ENCODE data around the gene ZNF385B.
"Not testable (repeated sequence)": the region's sequence is repeated elsewhere in the genome, so short reads cannot be mapped to it uniquely, and the experiment has no call there.

Gene ZNF385B

GRCh38 chr2:179629776-179630175, 231.6 kb downstream of the ZNF385B start:
- not testable (repeated sequence) for DNase-seq (ENCODE audit: low spot score)

- DNase-seq (ENCODE audit: low spot score) = no peak
Observed at GRCh38 chr2:179626261-179626660, 235.2 kb downstream of the ZNF385B start.

GRCh38 chr2:179622635-179623300, 238.6 kb downstream of the ZNF385B start:
- no peak for DNase-seq (ENCODE audit: low spot score)

GRCh38 chr2:179622112-179622511, 239.3 kb downstream of the ZNF385B start:
- no peak for DNase-seq (ENCODE audit: low spot score)

DNA sequence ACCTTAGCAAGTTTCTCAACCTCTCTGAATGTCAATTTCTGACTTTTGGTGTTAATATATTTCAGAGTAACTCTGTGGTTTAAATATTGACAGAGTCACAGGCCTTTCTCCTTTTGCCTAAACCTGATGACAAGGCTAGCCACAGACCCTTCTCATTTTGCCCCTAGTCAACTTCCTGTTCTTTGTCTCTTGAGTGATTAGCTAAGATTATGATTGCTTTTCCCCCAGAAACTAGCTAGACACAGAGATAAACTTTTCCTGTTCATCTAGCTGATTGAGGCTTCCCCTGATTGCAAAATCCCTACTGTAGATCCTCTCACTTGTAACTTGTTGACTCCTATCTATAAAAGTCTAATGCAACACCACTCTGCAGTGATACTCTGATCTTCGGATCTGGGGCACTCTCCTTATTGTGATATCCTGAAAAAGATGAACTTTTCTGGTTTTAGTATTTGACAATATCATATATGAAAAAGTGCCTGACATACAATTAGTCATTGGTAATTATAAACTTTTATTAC, 241.4 kb downstream of the ZNF385B start:
- DNase-seq (ENCODE audit: low spot score) = no peak

DNA sequence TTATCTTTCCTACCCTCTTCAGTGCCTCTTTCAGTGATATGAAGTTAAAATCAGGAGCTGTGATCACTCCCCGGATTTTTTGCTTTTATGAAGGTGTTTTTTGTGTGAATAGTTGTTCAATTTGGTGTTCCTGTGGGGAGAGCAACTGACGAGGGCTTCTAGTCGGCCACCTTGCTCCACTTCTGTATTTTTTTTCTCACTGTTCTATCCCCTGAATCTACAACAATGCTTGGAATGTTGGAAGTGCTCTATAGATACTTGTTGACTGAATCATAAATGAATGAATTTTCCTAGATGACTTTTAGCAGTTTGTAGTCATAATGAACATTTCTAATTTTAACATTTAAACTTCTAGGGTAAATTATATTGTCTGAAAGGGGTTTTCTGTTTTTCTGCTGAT, 247.3 kb downstream of the ZNF385B start:
- no peak for DNase-seq (ENCODE audit: low spot score)

DNA sequence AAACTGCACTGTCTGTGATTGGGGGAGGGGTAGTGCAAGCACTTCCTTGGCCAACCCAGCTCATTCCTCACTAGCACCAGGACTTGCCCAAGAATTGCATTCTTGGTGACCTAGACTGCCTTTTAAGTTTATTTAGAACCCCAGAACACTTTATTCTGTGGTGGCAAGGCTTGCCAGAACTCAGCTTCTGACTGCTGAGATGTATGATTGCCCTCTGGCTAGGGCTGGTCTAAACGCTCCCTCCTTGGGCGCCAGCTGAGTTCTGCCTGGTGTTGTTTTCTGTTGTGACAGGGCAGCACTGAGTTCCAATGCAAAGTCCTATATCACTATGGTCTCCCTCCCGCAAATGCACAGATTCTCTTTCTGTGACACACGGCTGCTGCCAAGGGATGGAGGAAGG, 247.7 kb downstream of the ZNF385B start:
- DNase-seq (ENCODE audit: low spot score) = no peak

GRCh38 chr2:179613299-179613651, 248.1 kb downstream of the ZNF385B start:
- DNase-seq (ENCODE audit: low spot score) = no peak

- no peak for DNase-seq (ENCODE audit: low spot score)
Observed at GRCh38 chr2:179612591-179613298, 248.7 kb downstream of the ZNF385B start.

DNA sequence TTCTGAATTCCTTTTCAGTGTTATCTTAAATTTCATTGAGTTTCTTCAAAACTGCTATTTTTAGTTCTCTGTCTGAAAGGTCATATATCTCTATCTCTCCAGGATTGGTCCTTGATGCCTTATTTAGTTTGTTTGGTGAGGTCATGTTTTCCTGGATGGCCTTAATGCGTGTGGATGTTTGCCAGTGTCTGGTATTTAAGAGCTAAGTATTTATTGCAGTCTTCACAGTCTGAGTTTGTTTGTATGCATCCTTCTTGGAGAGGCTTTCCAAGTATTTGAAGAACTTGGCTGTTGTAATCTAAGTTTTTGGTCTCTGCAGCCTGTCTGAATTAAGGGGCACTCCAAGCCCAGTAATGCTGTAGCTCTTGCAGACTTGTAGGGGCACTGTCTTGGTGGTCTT, 249.3 kb downstream of the ZNF385B start:
- no peak for DNase-seq (ENCODE audit: low spot score)

GRCh38 chr2:179606141-179606540, 255.3 kb downstream of the ZNF385B start:
- no peak for DNase-seq (ENCODE audit: low spot score)

- DNase-seq (ENCODE audit: low spot score) = no peak
Observed at GRCh38 chr2:179605341-179605740, 256.1 kb downstream of the ZNF385B start.

DNA sequence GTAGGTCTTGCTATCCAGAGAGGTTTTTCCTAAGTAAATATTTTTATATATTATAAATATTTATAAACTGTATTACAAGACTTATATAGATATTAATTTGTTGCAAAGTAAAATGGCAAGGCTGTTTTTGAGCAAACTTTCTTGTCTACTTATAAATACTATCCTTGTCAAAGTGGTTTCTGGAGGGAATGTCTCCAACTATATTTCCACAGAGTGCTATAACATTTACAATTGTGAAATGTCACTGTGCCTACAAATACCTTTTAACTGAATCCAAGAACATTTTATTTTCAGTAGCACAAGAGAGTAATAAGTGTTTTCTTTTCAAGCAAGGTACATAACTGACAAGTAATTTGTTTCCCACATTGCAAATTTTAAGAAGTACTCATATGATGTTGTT, 256.8 kb downstream of the ZNF385B start:
- DNase-seq (ENCODE audit: low spot score) = no peak

DNA sequence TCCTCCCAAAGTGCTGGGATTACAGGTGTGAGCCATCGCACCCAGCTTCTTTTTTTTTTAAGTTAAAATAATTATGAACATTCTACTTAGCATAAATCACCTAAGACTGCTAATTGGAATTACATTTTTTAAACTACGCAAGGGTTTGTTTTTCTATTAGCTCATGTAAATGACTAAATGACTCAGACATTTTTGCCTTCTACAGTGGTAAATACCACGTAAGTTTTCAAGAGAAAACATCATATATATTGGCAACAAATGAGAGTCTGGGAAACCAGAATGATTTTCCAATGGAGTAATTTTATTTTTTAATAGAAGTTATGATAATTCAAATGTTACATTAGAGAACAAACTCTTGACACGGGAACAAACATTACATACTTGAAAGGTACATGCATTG, 259.0 kb downstream of the ZNF385B start:
- DNase-seq (ENCODE audit: low spot score) = no peak

DNA sequence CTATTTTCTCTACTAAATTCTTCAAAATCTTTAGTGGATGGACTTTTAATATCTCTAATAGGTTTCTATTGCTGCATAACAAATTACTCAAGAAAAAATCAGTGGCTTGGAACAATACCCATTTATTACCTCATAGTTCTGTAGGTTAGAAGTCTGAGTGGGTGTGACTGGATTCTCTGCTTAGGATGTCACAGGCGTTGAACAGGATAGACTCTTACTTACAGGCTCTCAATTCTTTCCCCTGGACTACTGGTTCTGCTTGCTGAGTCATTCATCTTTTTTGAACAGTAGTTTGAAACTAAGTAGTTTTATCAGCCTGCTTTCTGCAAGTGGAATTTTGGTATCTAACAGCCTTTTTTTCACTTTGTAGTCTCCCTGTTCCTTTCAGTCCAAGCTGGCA, 265.4 kb downstream of the ZNF385B start:
- DNase-seq (ENCODE audit: low spot score) = no peak

- DNase-seq (ENCODE audit: low spot score) = no peak
Observed at GRCh38 chr2:179595284-179595683, 266.1 kb downstream of the ZNF385B start.

- DNase-seq (ENCODE audit: low spot score) = no peak
Observed at GRCh38 chr2:179594268-179595112, 266.9 kb downstream of the ZNF385B start.

- DNase-seq (ENCODE audit: low spot score) = no peak
Observed at GRCh38 chr2:179593323-179593722, 268.1 kb downstream of the ZNF385B start.

- DNase-seq (ENCODE audit: low spot score) = no peak
Observed at GRCh38 chr2:179592167-179592936, 269.1 kb downstream of the ZNF385B start.

GRCh38 chr2:179591690-179592089, 269.7 kb downstream of the ZNF385B start:
- DNase-seq (ENCODE audit: low spot score) = no peak

GRCh38 chr2:179588486-179589145, 272.8 kb downstream of the ZNF385B start:
- DNase-seq (ENCODE audit: low spot score) = no peak
